DND-41 (cell line): ENCODE results near the gene DNAJA3.

Source experiments
- CTCF ChIP-seq: IDR thresholded peaks from 2 replicates; pipeline ENCODE4 v1.5.1; 2012; ENCODE audit warnings: borderline replicate concordance, low read length, moderate library complexity, mild to moderate bottlenecking; ENCODE audit not compliant: poor library complexity, severe bottlenecking; ENCODE audit errors: extremely low read depth
- EZH2 ChIP-seq: IDR thresholded peaks from 3 replicates; pipeline ENCODE4 v1.6.1; 2012; ENCODE audit warnings: borderline replicate concordance, low read depth, mild to moderate bottlenecking, moderate library complexity, low read length, inconsistent platforms; ENCODE audit not compliant: severe bottlenecking

GRCh38 chr16:4498546-4499195 lies 73.0 kb downstream of the DNAJA3 start:
- no peak for TF ChIP-seq EZH2
- TF ChIP-seq CTCF, result no peak
